C4-2B (cell line): ENCODE measurements around the gene TMPRSS13.

Source experiments
- ZFX ChIP-seq: fragments of 450-650 bp; IDR thresholded peaks from 2 replicates; pipeline ENCODE4 v1.6.1; 2017
- TF ChIP-seq, protein P1 (sequence below): fragments of 450-650 bp; conservative IDR thresholded peaks from 2 replicates; pipeline ENCODE4 v1.5.1; 2017; ENCODE audit warnings: mild to moderate bottlenecking

DNA sequence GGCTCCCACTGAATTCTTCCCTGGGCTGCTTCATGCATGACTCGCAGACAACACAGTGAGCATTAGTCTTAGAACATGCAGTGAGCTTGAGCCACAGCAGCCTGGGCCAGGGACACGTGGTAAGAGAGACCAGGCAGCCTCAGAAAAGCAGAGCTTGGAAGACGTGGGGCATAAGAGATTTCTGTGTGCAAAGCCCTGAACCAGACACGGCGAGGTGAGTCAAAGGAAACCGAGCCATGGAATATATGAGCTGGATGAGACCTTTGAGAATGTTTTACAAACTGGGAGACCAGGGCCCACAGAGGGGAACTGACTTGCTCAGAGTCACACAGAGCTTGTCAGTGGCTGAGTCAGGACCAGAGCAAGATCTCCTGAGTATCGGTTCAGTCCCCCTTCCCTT is 44.2 kb downstream of the TMPRSS13 start:
- TF ChIP-seq, protein P1, sequence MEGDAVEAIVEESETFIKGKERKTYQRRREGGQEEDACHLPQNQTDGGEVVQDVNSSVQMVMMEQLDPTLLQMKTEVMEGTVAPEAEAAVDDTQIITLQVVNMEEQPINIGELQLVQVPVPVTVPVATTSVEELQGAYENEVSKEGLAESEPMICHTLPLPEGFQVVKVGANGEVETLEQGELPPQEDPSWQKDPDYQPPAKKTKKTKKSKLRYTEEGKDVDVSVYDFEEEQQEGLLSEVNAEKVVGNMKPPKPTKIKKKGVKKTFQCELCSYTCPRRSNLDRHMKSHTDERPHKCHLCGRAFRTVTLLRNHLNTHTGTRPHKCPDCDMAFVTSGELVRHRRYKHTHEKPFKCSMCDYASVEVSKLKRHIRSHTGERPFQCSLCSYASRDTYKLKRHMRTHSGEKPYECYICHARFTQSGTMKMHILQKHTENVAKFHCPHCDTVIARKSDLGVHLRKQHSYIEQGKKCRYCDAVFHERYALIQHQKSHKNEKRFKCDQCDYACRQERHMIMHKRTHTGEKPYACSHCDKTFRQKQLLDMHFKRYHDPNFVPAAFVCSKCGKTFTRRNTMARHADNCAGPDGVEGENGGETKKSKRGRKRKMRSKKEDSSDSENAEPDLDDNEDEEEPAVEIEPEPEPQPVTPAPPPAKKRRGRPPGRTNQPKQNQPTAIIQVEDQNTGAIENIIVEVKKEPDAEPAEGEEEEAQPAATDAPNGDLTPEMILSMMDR: no peak
- no peak for TF ChIP-seq ZFX
